ENCODE measurements around the gene NME3. TPM values are rescaled to one million over a fixed set of nuclear protein-coding genes. Genes with fewer than 3 reads are reported as not detected.
"Not testable (repeated sequence)": the region's sequence is repeated elsewhere in the genome, so short reads cannot be mapped to it uniquely, and the experiment has no call there.

Gene NME3
- total RNA-seq, 1 experiment from 2014 or later: 66.9 TPM

- no peak for DNase-seq
- no TSS peak for BruUV-seq (replicated peaks)
- H3K4me1 ChIP-seq (ENCODE audit: insufficient read depth, low read length): no peaks in the 10 kb centered on the region
- no peak overlapping the region for H3K4me3 ChIP-seq (ENCODE audit: low read length)
- H3K79me2 ChIP-seq (ENCODE audit: low read length): no peaks in the 10 kb centered on the region
- TF ChIP-seq EZH2phosphoT487 (IDR thresholded peaks at IDR 0.05; ENCODE audit: borderline replicate concordance, low read length): no peak
- TF ChIP-seq, protein P1, sequence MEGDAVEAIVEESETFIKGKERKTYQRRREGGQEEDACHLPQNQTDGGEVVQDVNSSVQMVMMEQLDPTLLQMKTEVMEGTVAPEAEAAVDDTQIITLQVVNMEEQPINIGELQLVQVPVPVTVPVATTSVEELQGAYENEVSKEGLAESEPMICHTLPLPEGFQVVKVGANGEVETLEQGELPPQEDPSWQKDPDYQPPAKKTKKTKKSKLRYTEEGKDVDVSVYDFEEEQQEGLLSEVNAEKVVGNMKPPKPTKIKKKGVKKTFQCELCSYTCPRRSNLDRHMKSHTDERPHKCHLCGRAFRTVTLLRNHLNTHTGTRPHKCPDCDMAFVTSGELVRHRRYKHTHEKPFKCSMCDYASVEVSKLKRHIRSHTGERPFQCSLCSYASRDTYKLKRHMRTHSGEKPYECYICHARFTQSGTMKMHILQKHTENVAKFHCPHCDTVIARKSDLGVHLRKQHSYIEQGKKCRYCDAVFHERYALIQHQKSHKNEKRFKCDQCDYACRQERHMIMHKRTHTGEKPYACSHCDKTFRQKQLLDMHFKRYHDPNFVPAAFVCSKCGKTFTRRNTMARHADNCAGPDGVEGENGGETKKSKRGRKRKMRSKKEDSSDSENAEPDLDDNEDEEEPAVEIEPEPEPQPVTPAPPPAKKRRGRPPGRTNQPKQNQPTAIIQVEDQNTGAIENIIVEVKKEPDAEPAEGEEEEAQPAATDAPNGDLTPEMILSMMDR (conservative IDR thresholded peaks at IDR 0.05; ENCODE audit: low read depth, low read length): no peak
- TF ChIP-seq EZH2 (IDR thresholded peaks at IDR 0.05; ENCODE audit: low read length, unreplicated experiment): no peak
- no peak overlapping the region for H3K4me2 ChIP-seq (ENCODE audit: low read length)
- no peaks in the 10 kb centered on the region for H3F3A ChIP-seq (ENCODE audit: low read length, unreplicated experiment)
- ChIA-PET POLR2A (ENCODE audit: unreplicated experiment) (no interaction called here), CTCF (no interaction called here)
- H3K27me3 ChIP-seq (ENCODE audit: low read length): no peaks in the 10 kb centered on the region
- H2AFZ ChIP-seq (ENCODE audit: low read length): no peak overlapping the region
- no peak for ATAC-seq
- no peak overlapping the region for H3K9ac ChIP-seq (ENCODE audit: low read length)
- no peaks in the 10 kb centered on the region for H3K9me3 ChIP-seq (ENCODE audit: low read length)
- H3K36me3 ChIP-seq (ENCODE audit: low read depth, low read length): peaks cover 4% of the 10 kb centered on the region
- intact Hi-C loops (cut with micrococcal nuclease): no loop called here
- no peak overlapping the region for H3K27ac ChIP-seq (ENCODE audit: low read length)
- H4K20me1 ChIP-seq (ENCODE audit: low read length): no peaks in the 10 kb centered on the region
- H3K9me2 ChIP-seq (replicated peaks; ENCODE audit: low read length): no peaks in the 10 kb centered on the region
Observed at GRCh38 chr16:1734123-1734522, 37.2 kb downstream of the NME3 start.

- POLR2A ChIA-PET (ENCODE audit: unreplicated experiment); H4K20me1 ChIP-seq (ENCODE audit: low read length); H3K79me2 ChIP-seq (ENCODE audit: low read length); H3F3A ChIP-seq (ENCODE audit: low read length, unreplicated experiment); H3K27ac ChIP-seq (ENCODE audit: low read length); H3K9ac ChIP-seq (ENCODE audit: low read length); CTCF ChIA-PET; intact Hi-C loops (cut with micrococcal nuclease); H3K4me2 ChIP-seq (ENCODE audit: low read length); DNase-seq; H3K27me3 ChIP-seq (ENCODE audit: low read length); H3K36me3 ChIP-seq (ENCODE audit: low read depth, low read length); BruUV-seq (replicated peaks); ATAC-seq; H3K9me2 ChIP-seq (replicated peaks; ENCODE audit: low read length); H2AFZ ChIP-seq (ENCODE audit: low read length); H3K4me3 ChIP-seq (ENCODE audit: low read length); H3K9me3 ChIP-seq (ENCODE audit: low read length); H3K4me1 ChIP-seq (ENCODE audit: insufficient read depth, low read length): not testable (repeated sequence)
Observed at GRCh38 chr16:1732551-1732987, 38.8 kb downstream of the NME3 start.

DNA sequence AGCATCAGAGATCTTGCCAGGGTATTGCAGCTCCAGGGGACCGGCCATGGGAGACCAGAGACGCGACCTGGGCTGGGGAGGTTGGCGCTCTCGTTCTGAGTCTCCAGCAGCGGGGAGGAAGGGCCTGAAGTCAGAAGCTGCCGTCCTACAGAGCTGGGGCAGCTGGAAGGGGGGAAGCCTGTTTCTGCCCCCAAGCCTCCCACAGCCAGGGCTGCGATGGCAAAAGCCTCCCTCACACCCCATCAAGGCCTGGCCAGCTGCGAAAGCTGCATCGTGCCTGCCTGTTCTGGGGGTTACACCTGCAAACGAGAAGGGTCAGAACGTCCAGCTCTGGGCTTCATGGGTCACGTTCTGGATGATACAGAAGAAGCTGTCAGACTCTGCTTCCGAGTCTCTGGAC, 39.3 kb downstream of the NME3 start:
- ATAC-seq: no peak
- BruUV-seq (replicated peaks): no TSS peak
- intact Hi-C loops (cut with micrococcal nuclease): no loop called here
- Histone ChIP-seq H4K20me1 (ENCODE audit: low read length) (no peaks in the 10 kb centered on the region), H3K9ac (ENCODE audit: low read length) (no peak overlapping the region), H3K36me3 (ENCODE audit: low read depth, low read length) (peaks cover 4% of the 10 kb centered on the region), H3K27me3 (ENCODE audit: low read length) (no peaks in the 10 kb centered on the region), H3K9me2 (replicated peaks; ENCODE audit: low read length) (no peaks in the 10 kb centered on the region), H3K79me2 (ENCODE audit: low read length) (no peaks in the 10 kb centered on the region), H2AFZ (ENCODE audit: low read length) (no peak overlapping the region), H3K9me3 (ENCODE audit: low read length) (no peaks in the 10 kb centered on the region), H3K4me2 (ENCODE audit: low read length) (no peak overlapping the region), H3F3A (ENCODE audit: low read length, unreplicated experiment) (no peaks in the 10 kb centered on the region), H3K4me3 (ENCODE audit: low read length) (no peak overlapping the region), H3K27ac (ENCODE audit: low read length) (no peak overlapping the region), H3K4me1 (ENCODE audit: insufficient read depth, low read length) (no peaks in the 10 kb centered on the region)
- POLR2A ChIA-PET (ENCODE audit: unreplicated experiment): no interaction called here
- no peak for TF ChIP-seq EZH2 (IDR thresholded peaks at IDR 0.05; ENCODE audit: low read length, unreplicated experiment)
- TF ChIP-seq EZH2phosphoT487 (IDR thresholded peaks at IDR 0.05; ENCODE audit: borderline replicate concordance, low read length): no peak
- TF ChIP-seq, protein P1 (conservative IDR thresholded peaks at IDR 0.05; ENCODE audit: low read depth, low read length): no peak
- DNase-seq: no peak
- CTCF ChIA-PET: no interaction called here
